ENCODE results near the gene TMEM244.
"Not testable (repeated sequence)": the region's sequence is repeated elsewhere in the genome, so short reads cannot be mapped to it uniquely, and the experiment has no call there.

Gene TMEM244

DNA sequence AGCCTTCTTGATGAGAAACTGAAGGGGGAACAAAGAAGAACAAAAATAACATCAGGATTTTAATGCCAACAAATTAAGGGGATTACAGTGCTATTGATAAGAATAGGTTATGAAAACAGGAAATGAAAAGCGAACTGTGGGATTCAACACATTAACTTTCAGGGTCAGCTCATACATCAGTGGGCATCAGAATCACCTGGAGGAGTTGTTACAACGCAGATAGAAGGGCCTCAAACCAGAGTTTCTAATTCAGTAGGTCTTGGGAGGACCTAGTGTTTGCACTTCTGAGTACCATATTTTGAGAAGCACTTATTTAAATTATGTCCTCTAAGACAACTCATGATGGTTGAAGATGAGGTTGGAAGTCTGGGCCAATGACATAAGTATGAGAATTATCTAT, 5.6 kb upstream of the TMEM244 start:
- DNase-seq, result no peak

DNA sequence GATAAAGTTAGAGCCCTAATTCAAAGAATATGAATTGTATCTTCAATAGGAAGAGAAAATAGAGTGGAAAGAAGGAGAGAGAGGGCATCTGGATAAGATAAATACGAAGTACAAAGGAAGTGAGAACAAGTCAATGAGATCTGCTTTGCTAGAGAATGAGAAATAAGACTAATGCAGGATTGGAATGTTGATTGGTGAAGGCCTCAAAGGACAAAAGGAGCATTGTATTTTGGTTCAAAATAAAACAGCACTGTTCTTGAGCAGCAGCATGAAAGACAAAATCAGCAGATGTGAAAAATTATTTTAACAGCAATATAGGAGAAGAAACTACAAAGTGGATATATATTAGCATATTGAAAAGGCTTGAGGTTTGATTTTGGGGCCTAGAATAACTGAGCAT, 5.1 kb upstream of the TMEM244 start:
- DNase-seq, result no peak

GRCh38 chr6:129865013-129865412, 3.9 kb upstream of the TMEM244 start:
- DNase-seq, result no peak

DNA sequence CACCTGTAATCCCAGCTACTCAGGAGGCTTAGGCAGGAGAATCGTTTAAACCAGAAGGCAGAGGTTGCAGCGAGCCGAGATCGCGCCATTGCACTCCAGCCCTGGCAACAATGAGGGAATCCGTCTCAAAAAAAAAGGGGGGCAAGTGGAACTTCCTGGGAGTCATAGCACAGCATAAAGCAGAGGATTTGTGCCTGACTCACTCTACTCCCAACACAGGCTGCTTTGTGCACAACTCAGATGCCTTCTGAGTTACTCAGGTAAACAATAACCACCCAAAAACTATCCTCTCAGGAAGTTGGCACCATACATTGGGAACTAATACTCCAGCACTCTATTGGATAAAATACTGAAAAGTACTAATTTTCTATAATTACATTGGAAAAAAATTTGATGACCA, 2.5 kb upstream of the TMEM244 start:
- peak; percentile 66 for DNase-seq

GRCh38 chr6:129859524-129859923, 1.6 kb downstream of the TMEM244 start:
- peak; percentile 31 for DNase-seq

- DNase-seq, result no peak
Observed at GRCh38 chr6:129857838-129858237, 3.3 kb downstream of the TMEM244 start.

DNA sequence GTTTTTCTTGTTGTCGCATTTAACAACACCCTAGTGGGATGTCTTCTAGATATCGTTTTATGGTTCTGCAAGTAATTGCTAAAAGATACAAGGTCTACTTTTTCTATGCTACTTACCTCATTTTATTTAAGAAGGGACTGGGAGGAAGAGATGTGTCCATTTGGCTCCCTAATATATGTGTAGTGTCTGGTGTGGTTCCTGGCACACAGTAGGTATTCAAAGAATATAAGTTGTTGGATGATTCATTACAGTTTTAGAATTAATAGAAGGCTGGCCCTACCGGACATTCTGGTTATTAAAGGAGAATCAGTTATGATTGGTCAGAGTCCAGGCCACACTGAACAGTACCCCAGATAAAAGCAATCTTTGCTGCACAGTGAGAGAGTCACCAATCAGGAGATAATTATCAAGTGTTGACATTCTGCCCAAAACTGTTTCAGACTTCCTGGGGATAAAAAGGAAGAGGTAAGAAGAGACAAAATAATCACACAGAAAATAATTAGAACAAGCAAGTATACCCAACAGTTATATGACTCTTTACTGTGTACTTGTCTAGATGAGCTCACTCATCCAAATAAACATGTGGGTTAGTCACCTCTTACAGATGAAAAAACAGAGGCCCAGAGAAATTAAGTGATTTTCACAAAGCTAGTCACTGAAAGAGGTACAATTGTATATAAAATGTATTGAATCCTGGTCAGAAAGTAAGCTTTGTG, 7.0 kb downstream of the TMEM244 start:
- DNase-seq, result peak; percentile 48

- no peak for DNase-seq
Observed at GRCh38 chr6:129852257-129852858, 8.8 kb downstream of the TMEM244 start.

- DNase-seq, result peak; percentile 38
Observed at GRCh38 chr6:129849456-129849855, 11.7 kb downstream of the TMEM244 start.

- no peak for DNase-seq
Observed at GRCh38 chr6:129846761-129847160, 14.4 kb downstream of the TMEM244 start.

- DNase-seq, result no peak
Observed at GRCh38 chr6:129845696-129846095, 15.4 kb downstream of the TMEM244 start.

DNA sequence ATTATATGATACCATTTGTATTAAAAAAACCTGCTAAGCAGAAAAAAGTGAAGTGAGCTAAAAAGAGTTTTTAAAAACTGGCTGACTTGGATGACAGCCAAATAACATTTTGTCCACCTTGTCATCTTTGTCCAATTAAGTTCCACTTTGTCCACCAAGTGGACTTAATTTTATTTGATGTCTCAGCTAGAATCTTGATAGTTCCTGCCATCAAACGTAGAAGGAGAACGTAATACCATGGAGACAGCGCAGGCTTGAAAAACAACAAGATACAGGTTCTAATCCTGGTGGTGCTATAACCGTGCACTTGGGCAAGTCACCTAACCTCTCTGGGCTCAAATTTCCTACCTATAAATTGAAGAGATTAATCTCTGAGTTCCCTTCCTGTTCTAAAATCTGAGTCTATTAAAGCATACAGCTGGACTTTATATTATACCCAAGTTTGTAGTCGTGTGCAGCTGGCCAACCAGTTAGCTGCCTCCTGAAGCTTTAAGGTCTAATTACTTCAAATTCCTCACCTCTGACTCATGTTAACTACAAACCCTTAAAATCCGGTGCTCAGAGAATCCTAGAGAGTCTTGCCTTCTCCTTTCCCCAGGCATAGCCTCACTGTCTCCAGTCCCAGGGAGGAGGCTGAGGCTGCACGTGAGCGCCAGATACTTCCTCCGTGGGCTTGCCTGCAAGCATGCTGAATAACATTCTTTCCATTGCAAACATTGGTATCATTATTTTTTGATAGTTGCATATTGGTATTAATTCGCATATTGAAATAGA, 16.8 kb downstream of the TMEM244 start:
- peak; percentile 84 for DNase-seq

DNA sequence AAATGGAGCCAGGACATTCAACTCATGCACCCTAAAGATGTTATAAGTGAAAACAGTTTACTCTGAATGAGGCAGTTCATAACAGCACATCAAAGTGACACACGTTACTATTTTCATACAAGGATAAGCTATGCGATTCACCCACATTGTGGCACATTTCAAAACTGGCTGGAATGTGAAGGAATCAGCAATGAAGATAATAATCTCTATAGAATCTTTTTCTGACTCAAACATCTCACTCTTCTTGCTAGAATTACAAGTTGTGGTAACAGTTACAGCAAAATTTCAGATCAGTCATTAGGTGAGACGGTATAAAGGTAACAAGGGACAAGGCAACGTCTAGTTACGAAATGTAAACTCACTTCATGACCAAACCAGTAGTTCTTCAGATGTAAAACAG, 17.5 kb downstream of the TMEM244 start:
- DNase-seq, result peak; percentile 19

GRCh38 chr6:129842881-129843409, 18.2 kb downstream of the TMEM244 start:
- no peak for DNase-seq

- DNase-seq, result no peak
Observed at GRCh38 chr6:129842137-129842536, 19.0 kb downstream of the TMEM244 start.

DNA sequence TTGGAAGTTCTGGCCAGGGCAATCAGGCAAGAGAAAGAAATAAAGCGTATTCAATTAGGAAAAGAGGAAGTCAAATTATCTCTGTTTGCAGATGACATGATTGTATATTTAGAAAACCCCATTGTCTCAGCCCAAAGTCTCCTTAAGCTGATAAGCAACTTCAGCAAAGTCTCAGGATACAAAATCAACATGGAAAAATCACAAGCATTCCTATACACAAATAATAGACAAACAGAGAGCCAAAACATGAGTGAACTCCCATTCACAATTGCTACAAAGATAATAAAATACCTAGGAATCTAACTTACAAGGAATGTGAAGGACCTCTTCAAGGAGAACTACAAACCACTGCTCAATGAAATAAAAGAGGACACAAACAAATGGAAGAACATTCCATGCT, 21.6 kb downstream of the TMEM244 start:
- not testable (repeated sequence) for DNase-seq

GRCh38 chr6:129835691-129836090, 25.4 kb downstream of the TMEM244 start:
- DNase-seq, result no peak

DNA sequence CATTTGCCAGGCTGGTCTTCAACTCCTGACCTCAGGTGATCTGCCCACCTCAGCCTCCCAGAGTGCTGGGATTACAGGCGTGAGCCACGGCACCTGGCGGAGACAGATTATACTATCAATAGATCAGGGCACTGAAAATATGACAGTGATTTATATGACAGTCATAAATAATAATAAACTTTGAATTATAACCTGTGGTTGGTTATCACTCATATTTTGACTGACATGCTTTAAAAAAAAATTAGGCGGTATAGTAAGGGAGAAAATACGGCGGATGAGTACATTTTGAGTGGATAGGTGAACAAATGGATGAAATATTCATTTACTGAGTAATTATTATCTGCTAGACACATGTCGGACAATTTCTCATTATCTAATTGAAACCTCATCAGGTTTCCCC, 28.8 kb downstream of the TMEM244 start:
- DNase-seq, result no peak

DNA sequence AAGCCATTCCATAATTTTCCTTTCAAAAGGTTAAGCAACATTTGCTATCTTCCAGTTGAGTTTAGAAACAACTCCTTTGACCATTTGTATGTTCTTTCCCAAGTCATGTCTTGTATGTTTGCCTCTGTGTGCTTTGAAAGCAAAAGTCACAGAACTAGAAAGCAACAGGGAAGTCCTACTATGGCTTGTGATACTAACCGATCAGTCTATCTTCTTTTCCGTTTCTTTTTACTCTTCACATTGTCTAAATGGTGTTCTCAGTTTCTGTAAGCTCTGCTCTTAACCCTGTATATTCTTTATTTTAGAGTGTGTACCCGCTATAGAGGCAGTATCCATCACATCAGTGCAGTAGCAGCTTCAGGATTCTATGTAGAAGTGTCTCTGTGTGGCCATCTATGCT, 32.9 kb downstream of the TMEM244 start:
- no peak for DNase-seq

- DNase-seq, result no peak
Observed at GRCh38 chr6:129818251-129818650, 42.9 kb downstream of the TMEM244 start.

- DNase-seq, result no peak
Observed at GRCh38 chr6:129817821-129818220, 43.3 kb downstream of the TMEM244 start.

- no peak for DNase-seq
Observed at GRCh38 chr6:129817332-129817731, 43.8 kb downstream of the TMEM244 start.

DNA sequence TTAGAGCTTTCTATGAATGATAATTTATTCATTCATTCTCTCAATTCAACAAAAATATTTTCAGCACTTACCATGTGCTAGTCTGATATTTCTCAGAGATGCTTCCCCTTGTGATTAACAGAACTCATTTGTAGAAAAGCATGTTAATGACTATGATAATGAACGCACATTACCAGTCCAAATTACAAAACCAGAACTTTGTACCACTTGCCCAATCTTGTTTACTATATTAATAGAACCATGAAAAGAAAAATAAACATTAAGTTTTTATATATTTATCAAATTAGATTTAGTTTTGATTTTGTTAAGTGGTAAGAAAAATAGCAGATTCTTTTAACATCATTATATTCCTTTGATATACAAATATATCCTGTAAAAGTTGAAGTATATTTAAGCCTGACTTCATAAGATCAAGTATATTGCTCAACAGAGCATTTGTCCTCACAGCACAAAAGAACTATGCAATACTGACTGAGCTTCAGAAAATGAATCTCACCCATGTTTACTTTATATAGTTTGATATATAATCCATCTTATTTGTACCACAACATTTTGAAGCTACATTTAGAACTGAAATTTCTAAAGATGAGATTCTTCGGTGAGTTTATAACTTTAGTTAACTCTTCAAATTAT, 48.9 kb downstream of the TMEM244 start:
- no peak for DNase-seq
